ENCODE results near the gene VAC14. TPM values are rescaled to one million over a fixed set of nuclear protein-coding genes. Genes with fewer than 3 reads are reported as not detected.

Gene VAC14
- total and polyA plus RNA-seq, 2 experiments from 2014 or later: 62.8 to 63.9 TPM

DNA sequence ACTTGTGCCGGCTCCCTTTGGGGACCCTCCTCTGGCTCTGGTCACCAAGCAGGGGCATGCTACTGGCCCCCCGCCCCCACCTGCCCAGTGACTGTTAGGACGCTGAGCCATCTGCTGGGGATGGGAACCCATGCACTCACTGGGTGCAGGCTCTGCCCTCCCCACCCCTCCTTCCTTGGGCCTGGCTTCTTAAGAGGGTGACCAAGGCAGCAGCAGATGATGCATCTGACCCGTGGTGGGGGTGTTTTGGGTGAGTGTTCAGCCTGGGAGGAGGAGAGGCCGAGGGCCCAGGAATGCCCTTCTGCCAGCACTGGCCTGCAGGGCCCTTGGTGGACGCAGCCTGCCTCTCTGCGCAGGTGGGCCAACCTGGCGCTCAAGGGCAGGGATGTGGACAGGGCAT is 95.9 kb downstream of the VAC14 start:
- H3K27me3 ChIP-seq: no peaks in the 10 kb centered on the region
- TF ChIP-seq, protein P1, sequence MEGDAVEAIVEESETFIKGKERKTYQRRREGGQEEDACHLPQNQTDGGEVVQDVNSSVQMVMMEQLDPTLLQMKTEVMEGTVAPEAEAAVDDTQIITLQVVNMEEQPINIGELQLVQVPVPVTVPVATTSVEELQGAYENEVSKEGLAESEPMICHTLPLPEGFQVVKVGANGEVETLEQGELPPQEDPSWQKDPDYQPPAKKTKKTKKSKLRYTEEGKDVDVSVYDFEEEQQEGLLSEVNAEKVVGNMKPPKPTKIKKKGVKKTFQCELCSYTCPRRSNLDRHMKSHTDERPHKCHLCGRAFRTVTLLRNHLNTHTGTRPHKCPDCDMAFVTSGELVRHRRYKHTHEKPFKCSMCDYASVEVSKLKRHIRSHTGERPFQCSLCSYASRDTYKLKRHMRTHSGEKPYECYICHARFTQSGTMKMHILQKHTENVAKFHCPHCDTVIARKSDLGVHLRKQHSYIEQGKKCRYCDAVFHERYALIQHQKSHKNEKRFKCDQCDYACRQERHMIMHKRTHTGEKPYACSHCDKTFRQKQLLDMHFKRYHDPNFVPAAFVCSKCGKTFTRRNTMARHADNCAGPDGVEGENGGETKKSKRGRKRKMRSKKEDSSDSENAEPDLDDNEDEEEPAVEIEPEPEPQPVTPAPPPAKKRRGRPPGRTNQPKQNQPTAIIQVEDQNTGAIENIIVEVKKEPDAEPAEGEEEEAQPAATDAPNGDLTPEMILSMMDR (IDR thresholded peaks at IDR 0.05; ENCODE audit: low read depth, low read length): no peak
- no peak for DNase-seq (ENCODE audit: low read depth in 1 of 2, low spot score in 1 of 2)
- H3K36me3 ChIP-seq: no peaks in the 10 kb centered on the region
- H3K4me3 ChIP-seq: no peak overlapping the region
- peaks cover 38% of the 10 kb centered on the region for H3K4me1 ChIP-seq (ENCODE audit: low read depth)
- H3K27ac ChIP-seq: no peak overlapping the region
- H3K9me3 ChIP-seq (ENCODE audit: low read depth): no peaks in the 10 kb centered on the region

DNA sequence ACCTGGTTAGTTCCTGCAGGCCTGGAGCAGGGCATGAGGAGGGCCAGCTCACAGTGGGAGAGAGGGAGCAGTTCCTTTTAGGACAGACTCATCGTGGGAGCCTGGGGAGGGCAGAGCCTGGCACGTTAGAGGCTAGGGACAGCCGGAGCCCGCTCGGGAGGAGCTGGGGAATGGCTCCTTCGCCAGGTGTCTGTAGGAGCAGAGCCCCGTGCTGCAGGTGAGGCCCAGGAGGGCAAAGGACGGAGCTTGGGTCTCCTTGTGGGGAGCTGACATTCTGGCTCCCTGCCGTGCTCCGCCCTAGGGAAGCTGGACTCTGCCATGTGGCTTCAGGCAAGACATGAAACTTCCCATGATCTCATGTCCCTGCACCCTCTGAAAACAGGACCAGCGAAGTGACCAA is 96.4 kb downstream of the VAC14 start:
- Histone ChIP-seq H3K27me3 (no peaks in the 10 kb centered on the region), H3K36me3 (no peaks in the 10 kb centered on the region), H3K27ac (no peak overlapping the region), H3K4me3 (no peak overlapping the region), H3K9me3 (ENCODE audit: low read depth) (no peaks in the 10 kb centered on the region), H3K4me1 (ENCODE audit: low read depth) (peaks cover 40% of the 10 kb centered on the region)
- no peak for DNase-seq (ENCODE audit: low read depth in 1 of 2, low spot score in 1 of 2)
- TF ChIP-seq, protein P1 (IDR thresholded peaks at IDR 0.05; ENCODE audit: low read depth, low read length): no peak

DNA sequence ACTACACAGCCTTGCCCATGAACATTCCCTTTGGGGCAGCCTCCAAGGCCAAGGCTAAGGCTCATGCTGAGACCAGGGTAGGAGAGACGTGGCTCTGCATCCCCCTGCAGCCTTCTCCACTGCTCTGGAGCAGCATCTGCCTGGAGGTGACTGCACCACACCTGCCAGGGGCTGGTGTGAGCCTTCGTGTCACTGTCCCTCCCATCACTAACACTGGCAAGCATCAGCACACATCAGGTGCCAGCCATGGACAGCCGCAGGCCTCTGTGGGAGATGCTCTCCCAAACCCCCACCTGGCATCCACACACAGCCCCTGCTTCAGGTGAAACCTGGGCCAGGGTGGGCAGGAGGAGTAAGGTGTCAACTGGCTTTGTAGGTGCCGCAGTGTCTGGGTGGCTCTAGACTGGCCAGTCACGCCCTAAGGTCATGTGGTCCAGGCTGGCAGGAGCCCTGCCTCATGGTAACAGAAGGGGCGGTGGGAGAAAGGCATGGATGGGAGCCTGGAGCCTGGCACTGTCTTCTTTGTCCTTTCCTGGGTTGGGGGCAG is 97.0 kb downstream of the VAC14 start:
- Histone ChIP-seq H3K4me3 (no peak overlapping the region), H3K4me1 (ENCODE audit: low read depth) (peaks cover 42% of the 10 kb centered on the region), H3K27me3 (no peaks in the 10 kb centered on the region), H3K36me3 (no peaks in the 10 kb centered on the region), H3K27ac (peak overlapping the region; percentile 79), H3K9me3 (ENCODE audit: low read depth) (no peaks in the 10 kb centered on the region)
- TF ChIP-seq, protein P1 (IDR thresholded peaks at IDR 0.05; ENCODE audit: low read depth, low read length): no peak
- DNase-seq (ENCODE audit: low read depth in 1 of 2, low spot score in 1 of 2): no peak

DNA sequence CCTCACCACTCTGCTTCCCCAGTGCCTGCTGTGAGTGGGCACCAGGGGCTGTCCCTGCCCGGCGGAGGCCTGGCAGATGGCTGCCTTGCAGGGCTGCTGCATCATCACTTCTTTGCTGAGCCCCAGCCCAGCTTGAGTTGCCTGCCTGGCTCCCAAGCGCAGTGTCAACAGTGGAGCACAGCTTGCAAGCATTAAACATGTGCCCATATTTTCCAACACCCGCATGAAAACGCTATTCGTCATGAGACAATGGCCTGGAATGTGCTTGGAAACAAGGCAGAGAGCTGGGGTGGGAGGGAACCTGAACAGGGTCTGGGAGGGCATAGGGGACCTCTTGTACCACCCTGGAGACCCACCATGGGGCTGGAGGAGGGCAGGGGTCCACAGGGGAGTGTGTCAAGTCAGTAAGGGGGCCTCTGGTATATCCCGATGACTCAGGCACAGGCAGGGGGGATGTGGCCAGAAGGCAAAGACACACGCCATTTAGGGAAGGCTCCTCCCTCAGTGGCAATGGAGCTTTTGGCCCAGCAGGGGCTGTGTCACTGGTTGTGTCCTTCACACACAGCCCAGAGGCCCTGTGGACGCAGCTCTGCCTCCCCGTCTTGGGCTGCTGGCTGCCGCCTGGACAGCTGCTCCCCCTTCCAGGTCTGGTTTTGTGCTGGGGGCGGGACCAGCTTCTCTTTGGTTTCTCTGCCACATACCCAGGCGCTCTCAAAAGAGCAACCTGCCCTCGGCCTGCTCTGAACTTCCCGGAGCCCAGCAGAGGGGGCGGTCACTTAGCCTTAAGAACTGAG is 97.7 kb downstream of the VAC14 start:
- TF ChIP-seq, protein P1 (IDR thresholded peaks at IDR 0.05; ENCODE audit: low read depth, low read length): peak; percentile 21
- Histone ChIP-seq H3K27ac (peak overlapping the region; percentile 79), H3K9me3 (ENCODE audit: low read depth) (no peaks in the 10 kb centered on the region), H3K4me3 (no peak overlapping the region), H3K27me3 (no peaks in the 10 kb centered on the region), H3K4me1 (ENCODE audit: low read depth) (peaks cover 42% of the 10 kb centered on the region), H3K36me3 (no peaks in the 10 kb centered on the region)
- peak; percentile 47 to 68 for DNase-seq (ENCODE audit: low read depth in 1 of 2, low spot score in 1 of 2)

DNA sequence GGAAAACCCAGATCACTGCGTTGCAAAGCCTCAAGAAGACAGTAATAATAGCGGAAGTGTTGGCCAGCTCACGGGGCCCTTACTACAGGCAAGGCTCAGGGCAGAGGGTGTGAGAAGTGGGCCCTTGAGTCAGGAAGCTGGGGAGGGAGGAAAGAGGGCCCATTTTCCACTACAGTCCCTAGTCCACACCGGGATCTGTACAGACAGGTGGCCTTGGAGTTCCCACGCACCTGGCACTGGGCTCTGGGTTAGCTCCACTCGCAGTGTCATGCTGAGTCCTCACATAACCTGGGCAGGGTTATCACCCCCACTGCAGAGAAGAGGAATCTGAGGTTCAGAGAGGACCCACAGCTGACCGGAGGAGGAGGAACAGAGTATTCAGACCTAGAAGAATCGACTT is 98.3 kb downstream of the VAC14 start:
- Histone ChIP-seq H3K9me3 (ENCODE audit: low read depth) (no peaks in the 10 kb centered on the region), H3K27me3 (no peaks in the 10 kb centered on the region), H3K27ac (peak overlapping the region; percentile 79), H3K4me1 (ENCODE audit: low read depth) (peaks cover 46% of the 10 kb centered on the region), H3K36me3 (no peaks in the 10 kb centered on the region), H3K4me3 (no peak overlapping the region)
- no peak for DNase-seq (ENCODE audit: low read depth in 1 of 2, low spot score in 1 of 2)
- TF ChIP-seq, protein P1 (IDR thresholded peaks at IDR 0.05; ENCODE audit: low read depth, low read length): no peak

All from cardiac muscle cell (in vitro differentiated cells and primary cell).